Right lobe of liver (tissue), 4 donors: Measurements from ENCODE around the gene CHAC2.

Experiments used
- POLR2A ChIP-seq: fragments of 450-650 bp; IDR thresholded peaks from one replicate; pipeline ENCODE4 v1.6.1; 2017; ENCODE audit warnings: antibody characterized with exemption, mild to moderate bottlenecking
- TF ChIP-seq, protein P1 (sequence below), 4 donors: fragments of 200-600 bp in 3 of 4; fragments of 450-650 bp in 1 of 4; IDR thresholded peaks; one replicate each; pipeline versions ENCODE4 v1.5.1 to v1.8.0; 2016 to 2022; ENCODE audit warnings: antibody characterized with exemption in 4 of 4, mild to moderate bottlenecking in 2 of 4
- donor health status: DM: no; HTN: no; CAD: no.
- donor health status: DM: no; HTN: no; CAD: no.
- donor health status: DM: no; HTN: yes; CAD: no.

DNA sequence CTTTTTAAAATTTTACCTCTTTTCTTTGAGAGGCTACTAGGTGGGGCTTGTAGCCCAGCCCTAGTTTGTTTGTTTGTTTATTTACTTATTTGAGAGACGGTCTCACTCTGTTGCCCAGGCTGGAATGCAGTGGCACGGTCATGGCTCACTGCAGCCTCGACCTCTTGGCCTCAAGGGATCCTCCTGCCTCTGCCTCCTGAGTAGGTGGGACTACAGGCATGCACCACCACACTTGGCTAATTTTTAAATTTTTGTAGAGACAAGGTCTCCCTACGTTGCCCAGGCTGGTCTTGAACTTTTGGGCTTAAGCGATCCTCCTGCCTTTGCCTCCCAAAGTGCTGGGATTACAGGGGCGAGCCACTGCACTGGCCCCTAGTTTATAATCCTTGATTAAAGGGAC, 54.2 kb downstream of the CHAC2 start:
- TF ChIP-seq POLR2A, result no peak
- TF ChIP-seq, protein P1, sequence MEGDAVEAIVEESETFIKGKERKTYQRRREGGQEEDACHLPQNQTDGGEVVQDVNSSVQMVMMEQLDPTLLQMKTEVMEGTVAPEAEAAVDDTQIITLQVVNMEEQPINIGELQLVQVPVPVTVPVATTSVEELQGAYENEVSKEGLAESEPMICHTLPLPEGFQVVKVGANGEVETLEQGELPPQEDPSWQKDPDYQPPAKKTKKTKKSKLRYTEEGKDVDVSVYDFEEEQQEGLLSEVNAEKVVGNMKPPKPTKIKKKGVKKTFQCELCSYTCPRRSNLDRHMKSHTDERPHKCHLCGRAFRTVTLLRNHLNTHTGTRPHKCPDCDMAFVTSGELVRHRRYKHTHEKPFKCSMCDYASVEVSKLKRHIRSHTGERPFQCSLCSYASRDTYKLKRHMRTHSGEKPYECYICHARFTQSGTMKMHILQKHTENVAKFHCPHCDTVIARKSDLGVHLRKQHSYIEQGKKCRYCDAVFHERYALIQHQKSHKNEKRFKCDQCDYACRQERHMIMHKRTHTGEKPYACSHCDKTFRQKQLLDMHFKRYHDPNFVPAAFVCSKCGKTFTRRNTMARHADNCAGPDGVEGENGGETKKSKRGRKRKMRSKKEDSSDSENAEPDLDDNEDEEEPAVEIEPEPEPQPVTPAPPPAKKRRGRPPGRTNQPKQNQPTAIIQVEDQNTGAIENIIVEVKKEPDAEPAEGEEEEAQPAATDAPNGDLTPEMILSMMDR (IDR thresholded peaks at IDR 0.05), result no peak
